KG1 (cell line): ENCODE measurements around the gene RIPK4.

ENCODE experiments used
- DNase-seq: peaks from one replicate; lab custom pipeline; 2025; lab: John Stamatoyannopoulos, UW

RIPK4 gene

DNA sequence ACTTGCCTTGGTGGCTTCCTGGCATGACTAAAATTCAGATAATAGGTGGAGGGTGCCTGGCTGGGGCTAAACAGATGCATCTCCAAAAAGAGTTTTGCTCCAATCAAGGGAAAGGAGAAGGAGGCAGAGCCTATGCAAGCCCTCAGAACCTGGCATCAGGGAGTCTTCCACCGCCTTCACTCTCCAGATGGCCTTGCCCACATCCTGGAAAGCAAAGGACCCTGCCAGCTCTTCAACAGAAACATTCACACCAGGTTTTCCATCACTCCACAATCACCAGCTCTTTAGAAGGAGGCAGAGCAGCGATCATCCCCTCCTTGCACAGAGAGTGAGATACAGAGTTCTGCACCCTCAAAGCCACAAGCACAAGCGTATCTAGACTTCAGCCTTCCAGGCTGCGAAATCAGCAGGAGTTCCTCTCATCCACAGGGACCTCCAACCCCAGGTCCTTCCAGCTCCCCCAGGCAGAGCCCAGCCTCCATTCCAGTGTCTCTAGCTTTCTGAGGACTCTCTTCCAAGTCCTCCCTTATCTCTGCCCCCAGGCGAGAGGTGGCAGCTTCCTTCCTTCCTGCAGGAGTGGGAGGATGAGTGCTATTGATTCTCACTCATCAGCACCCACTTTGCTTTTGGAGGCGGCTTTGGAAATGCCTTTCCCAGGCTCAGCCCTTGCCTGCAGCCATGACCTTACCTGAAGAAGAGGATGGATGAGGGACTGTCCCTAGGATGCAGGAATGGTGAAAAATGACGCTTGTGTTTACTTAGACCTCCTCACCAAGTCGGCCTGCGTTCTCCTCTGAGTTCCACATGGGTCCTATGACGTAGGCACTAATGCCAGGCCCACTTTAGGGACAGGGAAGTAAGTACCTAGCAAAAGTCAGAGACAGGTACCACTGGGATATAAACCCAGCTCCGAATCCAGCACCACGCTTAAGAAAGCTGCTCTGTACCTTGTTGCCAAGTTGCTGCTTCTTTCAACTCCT, 75.4 kb downstream of the RIPK4 start:
- no peak for DNase-seq
